Measurements from ENCODE around the gene TRPM2.

GRCh38 chr21:44473915-44474555 is 120.6 kb downstream of the TRPM2 start:
- TF ChIP-seq CTCF (IDR thresholded peaks at IDR 0.05 in 2 of 3, conservative IDR thresholded peaks at IDR 0.05 in 1 of 3; ENCODE audit: control insufficient read depth in 2 of 3, extremely low read depth in 1 of 3, insufficient read depth in 1 of 3, low read depth in 3 of 3, low read length in 3 of 3) (no peak), E2F4 (IDR thresholded peaks at IDR 0.05; ENCODE audit: low read depth, low read length) (no peak), RAD21 (IDR thresholded peaks at IDR 0.05; ENCODE audit: insufficient read depth, low read depth, low read length) (no peak), REST (IDR thresholded peaks at IDR 0.05; ENCODE audit: low read depth, low read length) (no peak), POU2F2 (IDR thresholded peaks at IDR 0.05; ENCODE audit: borderline replicate concordance, low read depth, low read length) (no peak), POLR2A (IDR thresholded peaks at IDR 0.05; ENCODE audit: low read depth, low read length) (no peak), NFIC (IDR thresholded peaks at IDR 0.05; ENCODE audit: low read depth, low read length) (no peak), EP300 (IDR thresholded peaks at IDR 0.05; ENCODE audit: borderline replicate concordance in 1 of 2, control insufficient read depth in 1 of 2, low read depth in 2 of 2, low read length in 2 of 2) (no peak)
